ENCODE measurements around the gene DNAJB2.

The DNAJB2 gene

GRCh38 chr2:219335373-219335786, 56.2 kb downstream of the DNAJB2 start:
- Histone ChIP-seq H3K27ac (no peak overlapping the region), H3K4me3 (no peak overlapping the region)
- no peak for TF ChIP-seq CTCF (IDR thresholded peaks at IDR 0.05)
- no peak for DNase-seq (ENCODE audit: low spot score)
